NCI-H526 (cell line): ENCODE measurements around the gene MAGOH.
A peak's percentile ranks its signal among the peaks of the same experiment; 100 is the strongest.
"Not testable (repeated sequence)": the region's sequence is repeated elsewhere in the genome, so short reads cannot be mapped to it uniquely, and the experiment has no call there.

Experiments used
- DNase-seq, 2 experiments: peaks; one replicate each; lab custom pipeline; 2025; lab: John Stamatoyannopoulos, UW

The MAGOH gene

DNA sequence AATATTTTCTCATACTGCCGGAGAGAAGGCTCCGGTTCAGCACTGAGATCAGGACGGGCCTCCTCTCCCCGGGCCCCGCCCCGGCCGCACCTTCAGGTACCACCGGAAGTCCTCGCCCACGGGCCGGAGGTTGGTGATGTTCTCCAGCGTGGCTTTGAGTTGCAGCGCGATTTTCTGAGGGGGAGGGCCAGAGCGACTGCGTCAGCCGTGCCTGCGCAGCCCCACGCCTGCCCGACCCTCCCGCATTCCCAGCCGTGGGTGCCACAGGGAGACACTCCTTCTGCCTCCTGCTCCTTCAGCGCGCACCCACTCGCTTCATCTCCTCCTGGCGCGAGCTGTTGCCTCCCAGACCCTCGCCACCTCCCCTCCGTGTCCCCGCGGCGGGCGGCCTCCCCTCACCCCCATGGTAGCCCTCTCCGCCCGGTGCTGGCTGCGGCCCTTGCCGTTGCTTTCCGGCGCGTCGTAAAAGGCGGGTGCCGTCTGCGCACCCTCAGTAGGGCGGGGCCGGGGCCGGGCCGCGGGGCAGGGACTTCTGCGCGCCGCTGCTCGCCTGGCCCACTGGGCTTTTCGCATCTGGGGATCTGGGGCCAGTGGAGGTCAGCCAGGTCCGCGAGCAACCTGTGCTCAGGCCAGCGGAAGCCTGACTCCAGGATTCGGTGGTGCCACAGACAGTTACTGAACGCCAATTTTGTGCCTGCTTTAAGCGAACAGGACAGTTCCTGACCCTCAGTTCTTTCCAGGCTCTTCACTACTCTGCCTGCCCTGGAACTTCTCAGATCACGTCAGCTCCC lies 18.0 kb downstream of the MAGOH start, which contains the start of gene CZIB:
Gene CZIB, minus strand, starts transcription at position 464 of the 791 bp plus-strand sequence. Its CDS starts 59 bp downstream, at position 405.
- DNase-seq: peak; percentile 87 to 97

DNA sequence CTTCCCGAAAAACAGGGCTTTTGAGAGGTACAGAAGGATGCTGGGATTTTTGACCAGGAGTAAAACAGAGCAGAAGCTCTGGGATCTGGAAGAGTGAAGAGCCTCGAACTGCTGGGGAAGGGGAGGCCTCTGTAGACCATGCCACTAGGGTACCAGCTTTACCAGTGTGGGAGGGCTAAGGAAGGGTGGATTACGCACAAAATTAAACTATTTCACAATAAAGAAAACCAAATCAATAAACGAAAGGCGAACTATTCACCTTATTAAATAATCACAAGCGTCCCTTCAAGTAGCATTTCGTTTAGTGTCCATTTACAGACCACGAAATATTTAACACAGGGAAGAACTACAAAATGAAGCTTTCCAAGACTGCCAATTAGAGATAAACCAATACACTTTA lies 18.6 kb downstream of the MAGOH start:
- DNase-seq: peak in 1 of 2 experiments; percentile 9

DNA sequence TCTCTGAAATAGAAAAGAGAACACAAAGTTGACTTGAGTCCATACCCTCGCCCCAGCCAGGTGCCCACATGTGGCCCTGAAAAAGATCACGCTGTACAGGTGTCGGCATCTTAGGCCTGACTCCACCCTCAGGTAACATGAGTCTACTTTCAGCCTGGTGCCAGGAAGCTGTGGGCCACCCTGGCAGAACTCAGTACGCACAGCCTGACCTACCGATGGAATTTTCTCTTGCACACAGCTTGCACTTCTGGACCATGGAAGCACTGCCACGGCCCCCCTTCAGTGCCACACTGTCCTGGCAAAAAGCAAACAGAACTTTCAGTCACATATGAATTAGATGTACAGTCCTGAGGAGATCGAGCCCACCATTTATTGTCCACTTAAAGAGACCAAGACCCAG lies 20.1 kb downstream of the MAGOH start:
- DNase-seq: no peak

DNA sequence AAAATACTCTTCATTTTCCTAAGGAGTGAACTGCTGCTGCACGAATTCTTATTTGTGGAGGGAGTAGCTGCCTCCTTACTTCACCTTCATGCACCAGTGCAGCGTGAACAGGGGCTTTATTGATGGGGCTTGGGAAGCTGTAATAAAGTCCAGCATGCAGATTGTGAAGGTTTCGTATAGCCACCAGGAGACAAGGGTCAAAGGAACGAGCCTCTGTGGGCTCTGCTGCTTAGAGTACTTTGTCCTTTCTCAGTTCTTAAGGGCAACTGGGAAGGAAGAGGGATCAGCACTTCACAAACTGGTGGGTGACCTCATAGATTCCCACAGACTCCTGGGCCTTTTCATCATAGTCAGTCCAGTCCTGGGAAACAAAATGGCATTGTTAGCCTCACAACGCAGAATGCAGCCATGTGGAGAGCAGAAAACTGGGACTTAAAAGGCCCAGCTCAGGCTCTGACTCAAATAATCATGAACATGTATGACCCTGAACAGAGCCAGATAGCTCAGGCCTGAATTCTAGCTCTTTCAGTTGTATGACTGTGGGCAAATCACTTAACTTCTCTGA lies 23.9 kb downstream of the MAGOH start:
- DNase-seq: no peak

DNA sequence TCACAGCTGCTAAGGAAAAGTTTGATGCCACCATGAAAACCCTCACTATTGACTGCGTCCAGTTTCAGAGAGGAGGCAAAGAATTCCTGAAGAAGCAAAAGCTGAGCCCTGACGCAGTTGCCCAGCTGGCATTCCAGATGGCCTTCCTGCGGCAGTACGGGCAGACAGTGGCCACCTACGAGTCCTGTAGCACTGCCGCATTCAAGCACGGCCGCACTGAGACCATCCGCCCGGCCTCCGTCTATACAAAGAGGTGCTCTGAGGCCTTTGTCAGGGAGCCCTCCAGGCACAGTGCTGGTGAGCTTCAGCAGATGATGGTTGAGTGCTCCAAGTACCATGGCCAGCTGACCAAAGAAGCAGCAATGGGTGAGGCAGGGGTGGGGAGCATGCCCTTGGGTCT lies 27.4 kb downstream of the MAGOH start:
- no peak for DNase-seq

DNA sequence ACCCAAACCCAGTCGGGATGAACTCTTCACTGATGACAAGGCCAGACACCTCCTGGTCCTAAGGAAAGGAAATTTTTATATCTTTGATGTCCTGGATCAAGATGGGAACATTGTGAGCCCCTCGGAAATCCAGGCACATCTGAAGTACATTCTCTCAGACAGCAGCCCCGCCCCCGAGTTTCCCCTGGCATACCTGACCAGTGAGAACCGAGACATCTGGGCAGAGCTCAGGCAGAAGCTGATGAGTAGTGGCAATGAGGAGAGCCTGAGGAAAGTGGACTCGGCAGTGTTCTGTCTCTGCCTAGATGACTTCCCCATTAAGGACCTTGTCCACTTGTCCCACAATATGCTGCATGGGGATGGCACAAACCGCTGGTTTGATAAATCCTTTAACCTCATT lies 28.0 kb downstream of the MAGOH start:
- DNase-seq: no peak

DNA sequence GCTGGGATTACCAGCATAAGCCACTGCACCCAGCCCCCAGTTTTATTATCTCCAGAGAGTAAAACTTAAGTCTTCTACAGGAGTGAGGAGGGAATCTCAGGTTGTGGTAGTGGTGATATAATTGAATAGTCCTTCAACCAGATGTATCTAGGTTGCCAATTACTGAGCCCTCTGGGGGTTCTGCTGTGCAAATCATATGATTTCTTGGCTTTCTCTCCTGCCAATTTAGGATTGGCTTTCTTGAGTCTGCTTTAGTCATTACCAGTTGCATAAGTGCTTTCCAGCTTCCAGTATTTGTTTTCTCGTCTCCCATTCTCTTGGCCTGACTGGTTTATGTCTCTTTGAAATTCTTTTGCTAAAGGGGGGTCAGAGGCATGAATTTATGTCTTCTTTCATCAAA lies 30.6 kb downstream of the MAGOH start:
- no peak for DNase-seq

DNA sequence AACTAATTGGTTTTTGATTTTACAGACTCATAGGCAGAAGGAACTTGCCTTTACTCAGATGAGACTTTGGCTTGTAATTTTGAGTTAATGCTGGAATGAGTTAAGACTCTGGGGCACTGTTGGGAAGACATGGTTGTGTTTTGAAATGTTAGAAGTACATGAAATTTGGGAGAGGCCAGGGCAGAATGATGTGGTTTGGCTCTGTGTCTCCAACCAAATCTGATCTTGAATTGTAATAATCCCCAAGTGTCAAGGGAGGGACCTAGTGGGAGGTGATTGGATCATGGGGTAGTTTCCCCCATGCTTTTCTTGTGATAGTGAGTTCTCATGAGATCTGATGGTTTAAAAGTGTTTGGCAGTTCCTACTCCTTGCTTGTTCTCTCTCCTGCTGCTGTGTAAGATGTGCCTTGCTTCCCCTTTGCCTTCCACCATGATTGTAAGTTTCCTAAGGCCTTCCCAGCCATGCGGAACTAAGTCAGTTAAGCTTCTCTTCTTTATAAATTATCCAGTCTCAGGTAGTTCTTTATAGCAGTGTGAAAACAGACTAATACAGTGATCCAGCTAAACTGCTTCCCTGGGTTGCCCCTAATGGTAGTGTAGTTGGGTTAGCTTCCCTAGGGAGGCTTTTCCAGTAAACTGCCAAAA lies 31.5 kb downstream of the MAGOH start:
- DNase-seq: no peak

DNA sequence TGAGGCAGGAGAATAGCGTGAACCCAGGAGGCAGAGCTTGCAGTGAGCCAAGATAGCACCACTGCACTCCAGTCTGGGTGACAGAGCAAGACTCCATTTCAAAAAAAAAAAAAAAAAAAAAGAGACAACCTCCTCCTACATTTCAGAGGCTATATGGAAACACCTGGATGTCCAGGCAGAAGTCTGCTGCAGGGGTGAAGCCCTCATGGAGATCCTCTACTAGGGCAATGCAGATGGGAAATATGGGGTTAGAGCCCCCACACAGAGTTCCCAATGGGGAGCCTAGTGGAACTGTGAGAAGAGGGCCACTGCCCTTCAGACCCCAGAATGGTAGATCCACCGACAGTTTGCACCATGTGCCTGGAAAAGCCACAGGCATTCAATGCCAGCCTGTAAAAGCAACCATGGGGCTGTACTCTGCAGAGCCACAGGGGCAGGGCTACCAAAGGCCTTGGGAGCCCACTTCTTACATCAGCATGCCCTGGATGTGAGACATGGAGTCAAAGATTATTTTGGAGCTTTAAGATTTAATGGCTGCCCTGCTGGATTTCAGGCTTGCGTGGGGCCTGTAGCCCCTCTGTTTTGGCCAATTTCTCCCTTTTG lies 32.1 kb downstream of the MAGOH start:
- peak in 1 of 2 experiments; percentile 11 for DNase-seq

DNA sequence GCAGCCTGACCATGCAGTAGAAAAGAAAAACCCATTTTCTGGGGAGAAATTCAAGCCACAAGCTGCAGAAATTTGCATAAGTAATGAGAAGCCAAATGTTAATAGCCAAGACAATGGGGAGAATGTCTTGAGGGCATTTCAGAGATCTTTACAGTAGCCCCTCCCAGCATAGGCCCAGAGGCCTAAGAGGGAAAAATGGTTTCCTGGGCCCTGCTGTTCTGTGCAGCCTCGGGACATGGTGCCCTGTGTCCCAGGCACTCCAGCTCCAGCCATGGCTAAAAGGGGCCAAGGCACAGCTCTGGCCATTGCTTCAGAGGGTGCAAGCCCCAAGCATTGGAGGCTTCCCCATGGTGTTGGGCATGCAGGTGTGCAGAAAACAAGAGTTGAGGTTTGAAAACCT lies 32.8 kb downstream of the MAGOH start:
- DNase-seq: not testable (repeated sequence)

DNA sequence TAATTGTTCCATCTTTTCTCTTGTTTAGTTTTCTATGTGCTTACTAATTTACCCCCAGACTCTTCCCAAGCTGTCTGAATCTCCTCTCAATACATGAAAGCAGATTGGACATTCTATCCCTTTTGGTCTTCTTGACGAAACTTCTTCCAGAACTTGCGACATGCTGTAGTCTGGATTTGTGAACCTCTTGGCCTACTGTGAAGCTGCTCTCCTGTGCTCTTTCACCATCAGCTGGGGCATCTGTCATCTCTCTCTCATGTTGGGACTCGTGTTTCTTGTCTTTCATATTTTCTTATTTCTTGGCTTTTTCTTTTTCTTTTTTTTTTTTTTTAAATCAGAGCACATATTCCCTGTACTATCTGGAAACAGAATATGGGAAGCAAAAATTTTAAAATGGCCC lies 34.9 kb downstream of the MAGOH start:
- no peak for DNase-seq

DNA sequence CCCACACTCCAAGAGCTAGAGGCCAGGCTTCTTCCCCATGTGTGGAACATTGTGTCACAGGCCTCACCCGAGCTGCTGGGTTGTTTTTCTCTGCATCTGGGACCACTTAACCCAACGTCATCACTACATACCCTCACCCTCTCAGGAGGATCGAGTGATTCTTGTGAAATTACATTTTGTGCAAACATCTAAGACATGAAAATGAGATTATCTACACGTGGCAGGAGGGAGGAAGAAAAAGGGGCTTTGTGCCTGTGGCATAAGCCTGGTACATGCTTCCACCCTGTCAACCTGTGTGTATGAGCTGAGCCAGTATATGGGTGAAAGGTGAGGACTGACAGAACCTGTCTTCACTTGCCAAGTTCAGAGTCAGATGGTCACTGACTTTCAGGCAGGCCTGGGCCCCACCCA lies 40.1 kb downstream of the MAGOH start:
- no peak for DNase-seq

DNA sequence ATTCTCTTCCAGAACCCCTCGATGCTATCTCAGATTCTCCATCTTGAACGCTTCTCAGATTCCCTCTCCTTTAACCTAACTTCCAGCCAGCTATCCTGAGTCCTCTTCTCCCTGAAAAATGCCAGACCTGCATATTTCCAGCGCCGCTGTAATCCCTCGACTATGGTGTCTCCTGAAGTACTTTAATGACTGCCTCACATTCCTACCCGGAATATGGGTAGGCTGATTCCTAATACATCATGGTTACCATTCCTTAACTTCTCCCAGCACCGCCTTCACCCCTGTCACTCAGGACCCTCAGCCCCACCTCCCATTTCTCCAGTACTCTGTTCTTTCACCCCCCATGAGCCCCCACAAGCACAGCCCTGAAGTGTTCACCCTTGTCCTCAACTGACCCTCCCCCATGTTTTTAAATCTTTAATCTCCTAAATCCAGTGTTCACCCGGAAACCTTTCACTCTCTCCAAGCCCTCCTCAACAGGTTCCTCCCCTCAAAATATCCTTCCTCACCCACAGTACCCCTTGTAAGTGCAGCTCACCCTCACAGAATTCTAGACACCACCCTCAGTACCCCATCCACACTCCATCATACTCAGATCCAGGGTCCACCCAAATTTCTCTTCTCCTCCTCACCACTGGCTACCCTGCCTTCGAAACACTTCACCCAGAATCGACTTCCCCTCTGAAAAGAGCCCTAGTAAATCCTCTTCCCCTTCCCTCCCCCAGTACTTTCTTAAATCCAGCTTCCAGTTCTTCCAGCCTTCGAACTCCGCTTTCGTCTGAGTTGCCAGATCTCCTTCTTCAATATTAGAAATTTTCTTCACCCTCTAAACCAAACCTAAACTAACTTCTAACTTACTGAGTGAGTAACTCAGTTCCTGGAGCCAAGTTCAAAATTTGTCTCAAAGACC lies 40.8 kb downstream of the MAGOH start:
- DNase-seq: peak in 1 of 2 experiments; percentile 26

DNA sequence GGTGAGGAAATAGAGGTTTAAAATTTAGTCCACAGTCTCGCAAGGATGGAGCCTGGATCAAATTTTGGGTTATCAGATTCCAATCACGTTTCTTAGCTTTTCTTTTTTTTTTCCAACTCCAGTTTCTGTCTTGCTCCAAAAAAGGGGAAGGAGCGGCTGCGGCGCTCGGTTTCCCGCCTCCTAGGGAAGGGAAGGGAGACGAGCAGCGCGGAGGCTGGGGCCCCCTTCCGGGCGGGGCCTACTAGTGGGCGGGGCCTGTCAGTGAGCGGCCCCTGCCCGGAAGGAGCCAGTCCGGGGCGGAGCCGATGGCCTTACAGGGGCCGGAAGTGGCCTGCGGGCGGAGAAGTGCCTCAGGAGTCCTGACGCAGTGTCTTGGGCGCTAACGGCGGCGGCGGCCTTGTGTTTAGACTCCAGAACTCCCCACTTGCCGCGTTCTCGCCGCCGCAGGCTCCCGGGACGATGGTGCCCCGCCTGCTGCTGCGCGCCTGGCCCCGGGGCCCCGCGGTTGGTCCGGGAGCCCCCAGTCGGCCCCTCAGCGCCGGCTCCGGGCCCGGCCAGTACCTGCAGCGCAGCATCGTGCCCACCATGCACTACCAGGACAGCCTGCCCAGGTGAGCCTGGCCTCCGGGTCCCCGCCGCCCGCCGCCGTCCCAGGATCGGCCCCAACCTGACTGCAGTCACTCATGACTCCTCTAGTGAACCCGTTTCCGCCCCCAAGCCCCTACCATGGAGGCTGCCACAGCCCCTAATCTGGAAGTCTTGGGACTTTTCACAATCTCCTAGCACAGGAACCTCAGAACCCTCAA lies 41.6 kb downstream of the MAGOH start, which contains the start of gene CPT2:
Gene CPT2, plus strand, starts transcription at position 340 of the 806 bp plus-strand sequence. Its CDS starts 120 bp downstream, at position 460.
- peak; percentile 69 to 96 for DNase-seq

DNA sequence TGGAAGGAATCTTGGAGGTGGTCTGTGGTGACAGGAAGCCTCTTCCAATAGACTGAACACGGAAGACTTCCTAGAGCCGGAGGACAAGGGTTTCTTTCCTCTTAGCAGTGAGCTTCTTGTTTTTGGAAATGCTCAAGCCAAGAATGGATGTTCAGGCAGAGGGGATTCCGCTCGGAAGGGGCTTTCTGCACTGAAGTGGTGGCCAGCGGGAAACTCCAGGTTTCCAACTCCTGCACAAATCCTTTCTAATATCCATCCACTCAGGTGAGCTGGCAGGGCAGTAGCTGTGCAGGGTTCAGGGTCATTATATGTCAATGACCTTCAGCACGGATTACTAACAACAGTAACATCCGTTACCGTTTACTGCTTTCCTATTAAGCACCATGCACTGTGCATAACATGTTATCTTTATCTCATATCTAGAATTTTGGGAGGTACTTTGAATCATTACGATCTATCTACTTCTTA lies 42.3 kb downstream of the MAGOH start:
- DNase-seq: peak in 1 of 2 experiments; percentile 42

DNA sequence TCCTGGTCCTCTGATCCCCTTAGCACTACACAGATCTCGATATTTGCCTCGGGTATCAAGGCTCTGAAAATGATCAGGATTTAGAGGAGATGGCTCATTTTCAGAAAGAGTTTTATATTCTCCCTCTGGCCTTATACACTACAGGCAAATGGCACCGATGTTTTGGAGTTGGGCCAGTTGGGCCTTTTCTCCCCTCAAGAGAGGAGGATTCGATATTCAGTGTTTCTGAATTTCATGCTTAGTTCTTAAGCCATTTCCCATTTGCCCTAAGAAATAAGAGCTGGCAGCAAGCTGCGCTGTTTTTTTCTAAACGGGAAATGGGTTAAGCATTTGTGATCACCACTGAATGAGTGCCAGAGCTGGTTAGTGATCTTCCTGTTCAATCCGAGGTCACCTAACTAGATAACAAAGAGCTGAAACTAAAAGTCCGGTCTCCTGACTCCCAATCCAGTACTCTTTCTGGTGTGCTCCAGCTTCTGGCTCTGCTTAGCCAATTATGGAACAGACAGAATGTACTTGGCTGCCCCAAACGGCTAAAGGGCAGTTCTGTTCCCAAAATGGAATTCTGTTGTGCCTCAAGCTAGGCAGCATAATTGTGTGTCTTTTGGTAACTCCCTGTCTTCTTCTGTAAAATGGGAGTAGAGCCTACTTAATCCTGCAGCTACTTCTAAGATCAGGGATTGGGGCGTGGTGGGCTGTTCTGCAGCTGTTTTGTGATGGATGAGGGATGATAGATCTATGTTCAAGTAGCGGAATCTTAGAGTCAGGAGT lies 42.9 kb downstream of the MAGOH start:
- DNase-seq: no peak

DNA sequence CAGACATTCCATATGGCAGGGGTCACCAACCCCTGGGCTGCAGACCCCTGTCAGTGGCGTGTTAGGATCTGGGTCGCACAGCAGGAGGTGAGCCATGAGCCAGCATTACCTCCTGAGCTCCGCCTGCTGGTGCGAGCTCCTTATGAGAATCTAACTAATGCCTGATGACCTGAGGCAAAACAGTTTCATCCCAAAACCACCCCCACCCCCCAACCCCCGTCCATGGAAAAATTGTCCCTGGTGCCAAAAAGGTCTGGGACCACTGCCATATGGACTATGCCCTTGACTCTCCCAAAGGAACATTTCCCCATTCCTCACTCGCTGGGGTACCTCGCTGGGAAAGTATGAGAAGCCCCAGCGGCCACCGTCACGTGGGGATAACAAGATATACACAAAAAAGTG lies 48.1 kb downstream of the MAGOH start:
- DNase-seq: no peak

DNA sequence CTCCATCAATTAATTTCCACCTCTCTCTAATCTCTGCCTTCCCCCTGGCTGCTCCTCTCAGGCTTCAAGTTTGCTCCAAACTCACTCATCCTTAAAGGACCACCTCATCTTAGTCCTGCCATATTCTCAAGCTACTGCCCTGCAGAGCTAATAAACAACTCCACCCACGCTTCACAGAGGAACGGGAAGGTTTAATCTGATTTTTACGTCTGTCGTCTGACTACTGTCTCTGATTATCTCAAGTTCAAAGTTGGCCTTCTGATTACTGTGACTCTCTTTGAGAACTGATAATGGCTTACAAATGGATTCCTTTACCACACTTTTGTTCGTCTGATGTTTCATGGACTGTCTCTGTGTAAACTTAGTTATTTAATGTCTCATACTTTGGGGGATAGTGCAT lies 49.3 kb downstream of the MAGOH start:
- DNase-seq: no peak

DNA sequence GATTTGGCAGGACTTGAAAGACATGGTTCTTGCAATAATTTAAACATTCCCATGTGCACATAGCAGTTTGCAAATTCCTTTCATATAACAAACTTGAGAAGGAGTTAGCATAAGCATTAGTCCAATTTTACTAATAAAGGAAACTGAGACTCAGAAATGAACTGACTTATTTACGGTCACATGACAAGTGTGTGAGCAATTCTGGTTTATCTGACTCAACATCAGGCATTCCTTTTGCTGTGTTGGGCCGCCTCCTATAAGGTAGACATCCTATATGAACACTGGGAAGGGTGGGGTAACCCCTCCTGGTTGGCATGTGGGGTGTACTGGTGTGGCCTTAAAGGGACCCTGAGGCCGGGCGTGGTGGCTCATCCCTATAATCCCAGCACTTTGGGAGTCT lies 50.2 kb downstream of the MAGOH start:
- DNase-seq: no peak

DNA sequence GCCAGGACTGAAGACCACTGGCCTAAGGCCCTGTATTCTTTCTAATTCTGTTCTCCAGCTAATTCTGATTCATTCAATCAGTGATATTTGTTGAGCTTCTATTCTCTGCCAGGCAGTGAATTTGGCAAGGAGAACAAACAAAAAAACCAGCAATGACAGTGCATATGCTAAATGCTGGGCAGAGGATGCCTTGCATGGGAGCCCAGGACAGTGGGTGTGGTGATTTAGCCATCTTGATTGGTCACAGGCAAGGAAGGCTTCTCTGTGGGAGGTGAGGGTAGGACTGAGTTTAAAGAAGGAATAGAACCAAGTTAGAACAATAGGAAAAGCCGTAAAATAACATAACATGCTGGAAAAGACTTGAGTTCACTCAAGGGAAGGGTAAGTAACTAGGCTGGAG lies 50.9 kb downstream of the MAGOH start:
- DNase-seq: no peak
